ENCODE data around the gene ADAR.

The ADAR gene

GRCh38 chr1:154583773-154584172 is 24.2 kb downstream of the ADAR start:
- no peak for DNase-seq

GRCh38 chr1:154582885-154583284 is 25.1 kb downstream of the ADAR start:
- DNase-seq = no peak

DNA sequence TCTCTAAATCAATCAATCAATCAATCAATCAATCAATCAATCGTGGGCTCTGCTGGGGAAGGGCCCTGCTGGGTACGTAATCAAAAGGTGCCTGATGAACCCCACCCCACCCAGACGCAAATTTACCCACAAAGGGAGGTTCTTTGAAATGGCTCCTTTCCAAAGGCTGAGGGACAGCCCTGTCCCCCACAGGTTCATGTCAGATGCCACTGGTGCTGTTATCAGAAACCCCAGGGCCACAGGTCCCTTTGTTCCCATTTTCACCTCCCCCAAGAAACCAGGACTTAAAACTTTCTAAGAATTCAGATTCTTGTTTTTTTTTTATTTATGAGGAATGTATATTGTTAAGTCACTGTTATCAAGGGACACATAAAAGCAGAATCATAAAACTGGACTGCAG is 26.2 kb downstream of the ADAR start:
- no peak for DNase-seq

GRCh38 chr1:154579374-154579773 is 28.6 kb downstream of the ADAR start:
- no peak for DNase-seq

DNA sequence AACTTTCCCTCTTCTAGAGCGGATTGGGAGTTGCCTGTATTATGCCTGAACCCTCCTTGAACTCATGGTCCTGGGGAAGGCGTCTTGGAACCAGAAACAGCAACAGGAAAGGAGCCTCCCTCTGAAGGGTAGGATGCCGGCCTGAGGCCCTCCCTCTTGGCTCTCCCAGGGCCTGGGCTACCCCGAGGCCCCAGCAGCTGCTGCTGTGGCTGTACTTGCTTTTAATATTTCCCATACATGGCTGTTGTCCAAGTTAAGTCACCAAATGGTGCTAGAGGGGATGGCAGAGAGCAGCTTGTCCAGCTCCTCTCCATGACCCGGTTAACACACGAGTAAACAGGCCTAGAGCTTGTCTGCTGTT is 29.9 kb downstream of the ADAR start:
- no peak for DNase-seq

DNA sequence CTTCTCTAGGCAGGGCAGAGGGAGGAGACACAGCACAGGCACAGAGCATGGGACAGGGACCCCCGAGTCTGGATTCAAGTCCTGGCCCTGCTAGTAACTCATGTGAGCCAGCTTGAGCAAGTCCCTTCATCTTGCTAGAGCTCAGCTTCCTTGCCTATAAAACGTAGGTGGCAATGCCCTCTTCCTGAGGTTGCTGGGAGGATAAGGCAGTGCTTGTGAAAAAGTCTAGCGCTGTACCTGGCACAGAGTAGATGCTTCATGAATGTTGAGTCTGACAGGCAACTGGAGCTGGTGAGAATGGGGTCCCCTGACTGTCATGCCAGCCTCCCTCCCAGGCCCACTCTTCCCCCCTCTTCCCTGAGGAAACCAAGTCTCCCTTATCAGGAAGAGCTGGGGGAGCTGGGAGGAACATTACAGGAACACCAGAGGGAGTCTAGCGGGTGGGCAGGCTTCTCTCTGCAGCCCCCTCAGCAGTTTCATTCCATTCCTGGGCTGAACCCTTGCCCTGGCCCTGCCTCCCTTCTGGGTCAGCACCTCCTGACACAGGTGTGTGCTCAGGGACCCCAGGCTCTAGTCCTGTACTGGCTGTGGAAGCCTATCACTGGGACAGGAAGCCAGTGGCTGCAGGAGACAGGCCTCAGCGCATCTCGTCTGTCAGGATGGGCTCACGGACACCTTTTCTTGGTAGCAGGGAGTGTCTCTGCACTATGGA is 30.5 kb downstream of the ADAR start:
- no peak for DNase-seq

- no peak for DNase-seq
Measured at GRCh38 chr1:154575951-154576566, 31.9 kb downstream of the ADAR start.

DNA sequence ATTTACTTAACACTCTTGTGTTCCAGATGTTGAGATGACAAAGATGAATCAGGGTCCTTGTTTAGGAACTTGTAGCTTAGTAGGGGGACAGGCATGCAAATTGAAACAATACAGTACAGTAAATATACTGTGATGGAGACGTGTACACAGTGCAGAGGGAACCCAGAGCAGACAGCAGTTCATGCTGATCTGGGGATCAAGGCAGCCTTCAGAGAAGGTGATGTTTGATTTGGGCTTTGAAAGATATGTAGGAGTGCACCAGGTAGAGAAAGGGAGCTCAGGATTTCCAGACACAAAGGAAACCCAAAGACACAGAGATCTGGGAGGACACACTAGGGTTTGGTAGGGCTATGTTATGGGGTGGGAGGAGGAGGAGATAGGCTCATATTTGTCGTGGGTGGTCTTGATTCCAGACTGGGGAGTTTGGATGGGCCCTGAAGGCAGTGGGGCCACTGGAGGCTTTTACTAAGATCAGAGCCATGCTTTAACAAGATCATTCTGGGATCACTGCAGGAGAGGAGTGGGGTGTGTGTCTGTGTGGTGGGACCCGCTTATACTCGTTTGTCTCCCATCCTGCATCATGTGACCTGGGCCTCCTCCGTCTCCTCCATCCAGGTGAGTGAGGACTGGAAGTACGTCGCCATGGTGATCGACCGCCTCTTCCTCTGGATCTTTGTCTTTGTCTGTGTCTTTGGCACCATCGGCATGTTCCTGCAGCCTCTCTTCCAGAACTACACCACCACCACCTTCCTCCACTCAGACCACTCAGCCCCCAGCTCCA is 32.6 kb downstream of the ADAR start:
- no peak for DNase-seq

GRCh38 chr1:154574716-154575115 is 33.3 kb downstream of the ADAR start:
- DNase-seq = no peak

DNA sequence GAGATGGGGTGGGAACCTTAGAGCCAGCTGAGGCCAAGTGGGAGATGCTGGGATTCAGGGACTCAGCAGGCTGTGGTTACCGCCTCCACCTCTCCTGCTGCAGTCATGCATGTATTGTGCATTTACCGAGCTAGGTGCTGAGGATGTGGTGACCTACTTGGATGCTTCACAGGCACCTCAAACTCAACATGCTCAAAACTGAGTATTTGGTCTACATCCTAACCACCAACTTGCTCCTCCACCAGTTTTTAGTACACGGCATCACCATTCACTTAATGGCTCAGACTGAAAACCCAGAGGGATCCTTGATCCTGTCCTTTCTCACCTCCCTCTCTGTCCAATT is 34.8 kb downstream of the ADAR start:
- no peak for DNase-seq

GRCh38 chr1:154572468-154573167 is 35.4 kb downstream of the ADAR start:
- DNase-seq = no peak

DNA sequence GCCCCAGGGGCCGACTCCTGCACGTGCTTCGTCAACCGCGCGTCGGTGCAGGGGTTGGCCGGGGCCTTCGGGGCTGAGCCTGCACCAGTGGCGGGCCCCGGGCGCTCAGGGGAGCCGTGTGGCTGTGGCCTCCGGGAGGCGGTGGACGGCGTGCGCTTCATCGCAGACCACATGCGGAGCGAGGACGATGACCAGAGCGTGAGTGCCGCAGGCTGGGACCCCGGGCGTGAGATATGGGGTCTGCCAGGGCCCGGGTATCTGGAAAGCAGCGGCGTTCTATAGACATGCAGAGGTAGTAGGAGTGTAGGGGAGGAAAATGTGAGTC is 36.1 kb downstream of the ADAR start:
- no peak for DNase-seq

- DNase-seq = no peak
Measured at GRCh38 chr1:154571244-154571963, 36.6 kb downstream of the ADAR start.

- no peak for DNase-seq
Measured at GRCh38 chr1:154568157-154568815, 39.7 kb downstream of the ADAR start.

- peak; percentile 40 for DNase-seq
Measured at GRCh38 chr1:154567386-154568156, 40.4 kb downstream of the ADAR start, which contains the start of gene CHRNB2. Gene CHRNB2 (plus strand): TSS chr1:154567778. CDS start chr1:154568045, 267 bp downstream.

GRCh38 chr1:154565876-154566275 is 42.1 kb downstream of the ADAR start:
- no peak for DNase-seq

- DNase-seq = peak; percentile 86
Measured at GRCh38 chr1:154559466-154560044, 48.4 kb downstream of the ADAR start.

GRCh38 chr1:154558720-154559465 is 49.1 kb downstream of the ADAR start:
- DNase-seq = peak; percentile 98

DNA sequence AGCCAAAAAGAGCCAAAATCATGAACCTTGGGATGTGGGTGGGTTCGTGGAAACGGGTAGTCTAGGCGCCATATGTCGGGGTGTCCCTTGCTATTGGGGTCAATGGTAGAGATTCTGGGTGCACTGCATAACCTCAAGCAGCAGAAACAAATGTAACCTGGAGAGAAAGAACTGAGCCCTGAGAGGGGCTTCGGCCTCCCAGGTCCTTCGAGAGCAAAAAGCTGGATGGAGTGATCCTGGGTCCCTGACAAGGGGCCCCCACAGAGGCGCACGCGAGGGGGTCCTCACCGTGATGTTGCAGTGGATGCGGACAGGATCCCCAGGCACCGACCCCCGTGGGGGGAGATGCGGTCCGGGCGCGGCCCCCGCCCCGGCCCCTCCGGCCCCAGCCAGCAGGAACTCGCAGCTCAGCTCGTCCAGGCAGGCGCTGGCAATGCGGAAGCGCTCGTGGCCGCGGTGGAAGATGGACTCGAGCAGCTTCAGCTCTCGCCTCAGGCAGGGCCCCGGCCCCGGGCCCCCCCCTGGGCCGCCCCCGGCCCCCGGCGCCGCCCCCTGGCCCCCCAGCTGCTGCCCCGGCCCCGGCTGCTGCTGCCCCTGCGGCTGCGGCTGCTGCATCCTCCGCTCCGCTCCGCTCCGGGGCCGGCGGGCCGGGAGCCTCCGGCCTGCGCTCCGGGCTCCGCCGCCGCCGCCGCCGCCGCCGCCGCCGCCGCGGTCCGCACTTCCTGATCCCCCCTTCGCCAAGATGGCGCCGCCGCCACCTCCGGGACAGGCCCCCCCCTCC is 49.9 kb downstream of the ADAR start, which contains the start of gene UBE2Q1:
Gene UBE2Q1 (minus strand): TSS at position 724 of the 781 bp plus-strand sequence. CDS start 109 bp downstream, at position 615.
- peak; percentile 56 for DNase-seq
